ENCODE data around the gene CEBPE. TPM values are rescaled to one million over a fixed set of nuclear protein-coding genes. Genes with fewer than 3 reads are reported as not detected.

Gene CEBPE
- 0.05 to 0.06 TPM in 2 of 5 replicates, not detected in the others for total RNA-seq (2022; extraction: Qiagen RNA extraction; ENCODE audit: low read depth)

GRCh38 chr14:23118506-23119362 is at the start of gene CEBPE:
Gene CEBPE, minus strand, starts transcription at chr14:23119255. Its CDS starts 164 bp downstream, at chr14:23119091.

GRCh38 chr14:23104591-23105347 is 14.3 kb downstream of the CEBPE start, which contains the start of gene CIROP:
Gene CIROP, minus strand, starts transcription at chr14:23104989. Its CDS starts 69 bp downstream, at chr14:23104920.

GRCh38 chr14:23095196-23096108 is 23.6 kb downstream of the CEBPE start, which contains the start of gene C14orf119:
Gene C14orf119, plus strand, starts transcription at chr14:23095505. Its CDS starts 2,154 bp downstream, at chr14:23097659.

GRCh38 chr14:23094666-23095195 is 24.3 kb downstream of the CEBPE start, which contains the start of gene ACIN1:
Gene ACIN1, minus strand, starts transcription at chr14:23095136. Its CDS starts 24 bp downstream, at chr14:23095112.

Other genes with a start within 250 kb of the CEBPE start
- gene LRP10, start 247.5 kb downstream of the CEBPE start, total RNA-seq (2022; extraction: Qiagen RNA extraction; ENCODE audit: low read depth) = 74.7 to 82.6 TPM (median 81.9 TPM) in 5 replicates
- 0.29 to 0.46 TPM (median 0.39 TPM) in 5 replicates for gene REM2, start 236.0 kb downstream of the CEBPE start, total RNA-seq (2022; extraction: Qiagen RNA extraction; ENCODE audit: low read depth)
- 63.1 to 66.7 TPM (median 65.4 TPM) in 5 replicates for gene RBM23, start 200.1 kb downstream of the CEBPE start, total RNA-seq (2022; extraction: Qiagen RNA extraction; ENCODE audit: low read depth)
- 109 to 127 TPM (median 119 TPM) in 5 replicates for gene PRMT5, start 189.9 kb downstream of the CEBPE start, total RNA-seq (2022; extraction: Qiagen RNA extraction; ENCODE audit: low read depth)
- gene HAUS4, start 162.2 kb downstream of the CEBPE start, total RNA-seq (2022; extraction: Qiagen RNA extraction; ENCODE audit: low read depth) = 34.8 to 39.4 TPM (median 36.3 TPM) in 5 replicates
- 36.4 to 45.2 TPM (median 40.3 TPM) in 5 replicates for gene AJUBA, start 136.7 kb downstream of the CEBPE start, total RNA-seq (2022; extraction: Qiagen RNA extraction; ENCODE audit: low read depth)
- 3.0 to 4.1 TPM (median 3.3 TPM) in 5 replicates for gene C14orf93, start 109.1 kb downstream of the CEBPE start, total RNA-seq (2022; extraction: Qiagen RNA extraction; ENCODE audit: low read depth)
- gene PSMB5, start 84.4 kb downstream of the CEBPE start, total RNA-seq (2022; extraction: Qiagen RNA extraction; ENCODE audit: low read depth) = 296 to 345 TPM (median 321 TPM) in 5 replicates
- not detected in 5 replicates for gene PSMB11, start 77.0 kb downstream of the CEBPE start, total RNA-seq (2022; extraction: Qiagen RNA extraction; ENCODE audit: low read depth)
- gene CDH24, start 61.7 kb downstream of the CEBPE start, total RNA-seq (2022; extraction: Qiagen RNA extraction; ENCODE audit: low read depth) = 3.4 to 6.1 TPM (median 4.9 TPM) in 5 replicates
- 109 to 121 TPM (median 111 TPM) in 5 replicates for gene ACIN1, start 24.1 kb downstream of the CEBPE start, total RNA-seq (2022; extraction: Qiagen RNA extraction; ENCODE audit: low read depth)
- 77.8 to 107 TPM (median 105 TPM) in 5 replicates for gene C14orf119, start 23.8 kb downstream of the CEBPE start, total RNA-seq (2022; extraction: Qiagen RNA extraction; ENCODE audit: low read depth)
- gene CIROP, start 14.3 kb downstream of the CEBPE start, total RNA-seq (2022; extraction: Qiagen RNA extraction; ENCODE audit: low read depth) = not detected in 5 replicates
- 0.25 to 0.69 TPM (median 0.34 TPM) in 5 replicates for gene SLC7A8, start 64.4 kb upstream of the CEBPE start, total RNA-seq (2022; extraction: Qiagen RNA extraction; ENCODE audit: low read depth)
- gene RNF212B, start 118.7 kb upstream of the CEBPE start, total RNA-seq (2022; extraction: Qiagen RNA extraction; ENCODE audit: low read depth) = not detected in 5 replicates
- 6.6 to 9.4 TPM (median 8.4 TPM) in 5 replicates for gene HOMEZ, start 166.9 kb upstream of the CEBPE start, total RNA-seq (2022; extraction: Qiagen RNA extraction; ENCODE audit: low read depth)
- 3.3 to 5.4 TPM (median 4.4 TPM) in 5 replicates for gene PPP1R3E, start 183.6 kb upstream of the CEBPE start, total RNA-seq (2022; extraction: Qiagen RNA extraction; ENCODE audit: low read depth)
- gene BCL2L2, start 187.6 kb upstream of the CEBPE start, total RNA-seq (2022; extraction: Qiagen RNA extraction; ENCODE audit: low read depth) = 19.4 to 23.1 TPM (median 21.3 TPM) in 5 replicates
- gene PABPN1, start 202.2 kb upstream of the CEBPE start, total RNA-seq (2022; extraction: Qiagen RNA extraction; ENCODE audit: low read depth) = 140 to 168 TPM (median 158 TPM) in 5 replicates
- gene SLC22A17, start 233.6 kb upstream of the CEBPE start, total RNA-seq (2022; extraction: Qiagen RNA extraction; ENCODE audit: low read depth) = 5.8 to 7.9 TPM (median 6.6 TPM) in 5 replicates
- not detected in 5 replicates for gene EFS, start 245.9 kb upstream of the CEBPE start, total RNA-seq (2022; extraction: Qiagen RNA extraction; ENCODE audit: low read depth)